Activated T-helper 1 cell treated with anti-CD3 and anti-CD28 coated beads, Interleukin-2, amount 50 U/mL, for 16 hours (primary cell): Measurements from ENCODE around the gene EDEM1.
"Not testable (repeated sequence)": the region's sequence is repeated elsewhere in the genome, so short reads cannot be mapped to it uniquely, and the experiment has no call there.

Source experiments
- DNase-seq, 2 donors: peaks; one replicate each; pipeline ENCODE4 v3.0.0-alpha.2; 2020; ENCODE audit warnings: low read depth in 1 of 2, low spot score in 1 of 2

The EDEM1 gene

DNA sequence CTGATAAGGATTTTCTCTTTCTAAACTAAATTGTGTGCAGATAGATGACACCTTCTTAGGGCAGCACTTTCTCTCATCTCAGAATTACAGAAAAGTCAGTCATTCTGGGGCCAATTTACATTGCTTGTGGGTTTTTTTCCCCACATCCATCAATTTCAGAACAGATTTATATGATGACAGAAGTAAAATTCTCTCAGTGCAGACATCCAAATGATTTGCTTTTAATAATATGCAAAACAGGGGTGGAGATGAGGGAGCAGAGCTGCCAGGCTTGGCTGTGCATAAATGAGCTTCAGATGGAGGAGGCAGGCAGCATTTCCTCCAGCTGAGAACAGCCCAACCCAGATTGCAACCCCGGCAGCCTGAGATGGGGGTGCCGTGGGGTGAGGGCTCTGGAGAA lies 44.0 kb downstream of the EDEM1 start:
- no peak for DNase-seq

DNA sequence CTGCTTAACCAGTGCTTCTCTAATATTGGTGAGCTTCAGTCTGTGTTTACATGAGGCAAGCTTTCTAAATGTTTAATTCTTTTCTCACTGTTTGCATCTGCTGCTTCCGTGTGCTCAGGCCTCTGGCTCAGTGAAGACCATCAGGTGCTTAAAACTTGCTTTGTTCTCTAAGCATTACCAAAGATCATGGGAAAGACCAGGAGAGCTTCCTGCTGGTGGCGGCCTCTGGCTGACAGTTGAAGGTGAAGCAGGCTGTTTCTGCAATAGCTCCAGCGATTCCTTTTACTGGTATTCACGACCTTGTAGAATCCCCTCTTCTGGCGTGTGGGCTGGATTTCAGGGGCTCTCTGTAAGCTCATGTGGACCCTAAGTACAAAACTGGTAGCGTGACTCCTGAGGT lies 45.1 kb downstream of the EDEM1 start:
- DNase-seq, result no peak

DNA sequence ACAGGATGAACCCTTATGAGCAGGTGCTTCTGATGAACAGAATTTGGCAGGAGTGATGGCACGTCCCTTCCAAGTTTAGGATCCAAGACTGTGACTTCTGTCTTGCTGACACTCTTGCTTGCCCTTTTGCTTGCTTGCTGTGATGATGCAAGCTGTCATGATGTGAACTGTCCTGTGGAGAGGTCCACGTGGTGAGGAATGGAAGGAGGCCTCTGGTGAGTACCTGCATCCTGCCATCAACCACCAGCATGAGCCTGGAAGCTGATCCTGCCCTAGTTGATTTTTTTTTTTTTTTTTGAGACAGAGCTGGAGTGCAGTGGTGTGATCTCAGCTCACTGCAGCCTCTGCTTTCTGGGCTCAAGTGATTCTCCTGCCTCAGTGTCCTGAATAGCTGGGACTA lies 45.5 kb downstream of the EDEM1 start:
- no peak for DNase-seq

DNA sequence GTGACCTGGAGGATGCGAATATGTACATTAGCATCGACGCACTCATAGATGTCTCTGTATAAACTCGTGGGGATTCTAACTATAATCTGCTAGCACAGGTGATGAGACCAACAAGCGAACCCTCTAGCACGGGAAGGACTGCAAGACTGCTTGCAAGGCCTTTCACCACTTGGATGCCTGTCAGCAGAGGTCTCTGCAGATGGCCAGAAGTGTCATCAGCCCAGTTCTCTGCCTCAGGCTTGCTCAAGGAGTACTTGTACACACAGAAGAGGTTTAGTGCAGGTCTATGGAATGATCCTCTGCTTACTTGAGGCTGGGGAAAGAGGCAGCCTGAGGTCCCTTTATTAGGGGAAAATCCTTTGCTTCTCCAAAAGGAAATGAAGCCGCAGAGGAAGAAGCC lies 48.1 kb downstream of the EDEM1 start:
- no peak for DNase-seq

DNA sequence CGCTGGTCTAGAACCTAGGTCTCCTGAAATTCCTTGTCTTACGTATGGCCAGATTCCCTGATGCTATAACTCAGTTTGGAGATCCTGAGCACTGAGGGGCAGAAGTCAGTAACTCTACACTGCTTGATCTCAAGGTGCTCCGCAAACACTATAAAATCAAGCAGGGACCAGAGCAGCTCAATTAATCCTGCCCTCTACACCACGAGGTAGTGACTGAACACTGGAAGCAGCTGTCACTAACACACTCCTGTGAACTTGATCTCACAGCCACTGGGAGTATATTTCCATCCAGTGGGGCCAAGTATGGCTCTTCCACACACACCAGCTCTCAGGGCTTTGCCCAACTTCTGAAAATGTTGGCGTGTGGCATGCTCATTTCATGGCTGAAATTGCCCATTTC lies 51.0 kb downstream of the EDEM1 start:
- DNase-seq, result no peak

DNA sequence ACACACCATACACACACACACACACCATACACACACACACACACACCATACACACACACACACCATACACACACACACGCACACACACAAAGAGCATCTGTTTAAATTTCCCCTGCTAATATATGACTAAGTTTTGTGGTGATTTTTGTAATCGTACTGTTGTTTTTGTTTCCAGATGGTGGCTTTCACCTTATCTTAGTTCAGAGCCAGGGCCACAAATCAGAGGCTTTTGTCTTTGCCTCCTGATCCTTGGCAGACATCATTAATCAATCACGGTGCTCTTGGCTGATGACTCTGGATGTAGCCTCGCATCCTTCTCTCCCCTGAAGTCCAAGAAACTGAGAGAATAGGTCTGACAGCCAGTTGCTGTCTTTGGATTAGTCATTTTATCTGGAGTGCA lies 52.1 kb downstream of the EDEM1 start:
- DNase-seq, result no peak

DNA sequence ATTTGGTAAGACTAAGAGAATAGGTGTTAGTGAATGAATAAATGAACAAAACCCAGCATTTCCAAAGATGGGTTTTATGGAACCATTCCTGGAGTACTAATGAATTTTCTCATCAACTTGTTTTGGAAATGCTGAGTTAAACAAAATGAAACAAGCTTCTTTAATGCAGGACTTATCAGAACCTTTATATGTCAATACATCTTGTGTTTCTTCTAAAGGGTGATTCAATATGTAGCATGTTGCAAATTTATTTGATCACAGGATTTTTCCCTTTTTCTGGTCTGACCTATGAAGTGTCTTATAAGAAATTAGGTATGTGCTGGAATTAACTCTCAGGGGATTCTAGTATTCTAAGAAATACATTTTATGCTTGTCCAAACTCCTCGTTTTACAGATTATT lies 53.2 kb downstream of the EDEM1 start:
- no peak for DNase-seq

DNA sequence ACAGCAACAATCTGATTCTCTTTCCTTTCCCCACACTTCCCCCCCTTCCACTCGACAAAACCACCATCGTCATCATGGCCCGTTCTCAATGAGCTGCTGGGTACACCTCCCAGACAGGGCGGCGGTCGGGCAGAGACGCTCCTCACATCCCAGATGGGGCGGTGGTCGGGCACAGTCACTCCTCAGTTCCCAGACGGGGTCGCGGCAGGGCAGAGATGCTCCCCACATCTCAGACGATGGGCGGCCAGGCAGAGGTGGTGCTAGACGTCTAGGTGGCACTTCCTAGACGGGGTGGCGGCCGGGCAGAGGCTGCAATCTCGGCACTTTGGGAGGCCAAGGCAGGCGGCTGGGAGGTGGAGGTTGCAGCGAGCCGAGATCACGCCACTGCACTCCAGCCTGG lies 55.3 kb downstream of the EDEM1 start:
- DNase-seq, result not testable (repeated sequence)

DNA sequence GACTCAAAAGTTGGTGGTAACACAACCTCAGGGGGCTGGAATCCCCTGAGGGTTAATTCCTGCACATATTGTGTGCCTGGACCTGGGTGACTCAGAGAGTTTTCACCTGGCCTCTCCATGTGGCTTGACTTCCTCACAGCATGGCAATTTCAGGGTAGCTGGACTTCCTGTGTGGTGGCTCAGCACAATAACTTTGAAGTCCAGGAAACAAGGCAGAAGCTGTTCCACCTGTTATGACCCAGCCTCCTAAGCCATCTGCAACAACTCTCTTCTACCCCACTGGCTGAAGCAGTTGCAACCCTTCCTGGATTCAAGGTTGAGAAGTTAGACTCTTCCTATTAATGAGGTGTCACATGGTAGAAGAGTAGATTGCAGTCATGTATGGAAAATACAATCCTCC lies 58.4 kb downstream of the EDEM1 start:
- no peak for DNase-seq

DNA sequence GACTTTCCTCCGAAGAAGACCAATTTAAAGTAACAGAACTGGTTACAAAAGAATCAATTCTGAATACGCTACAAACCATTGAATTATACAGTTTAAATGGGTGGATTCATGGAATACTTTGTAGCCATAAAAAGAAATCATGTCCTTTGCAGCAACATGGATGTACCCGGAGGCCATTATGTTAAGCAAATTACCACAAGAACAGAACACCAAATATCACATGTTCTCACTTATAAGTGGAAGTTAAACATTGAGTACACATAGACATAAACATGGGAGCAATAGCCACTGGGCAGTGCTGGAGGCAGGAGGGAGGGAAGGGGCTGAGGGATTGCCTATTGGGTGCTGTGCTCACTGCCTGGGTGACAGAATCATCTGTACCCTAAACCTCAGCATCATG lies 61.3 kb downstream of the EDEM1 start:
- DNase-seq, result no peak

DNA sequence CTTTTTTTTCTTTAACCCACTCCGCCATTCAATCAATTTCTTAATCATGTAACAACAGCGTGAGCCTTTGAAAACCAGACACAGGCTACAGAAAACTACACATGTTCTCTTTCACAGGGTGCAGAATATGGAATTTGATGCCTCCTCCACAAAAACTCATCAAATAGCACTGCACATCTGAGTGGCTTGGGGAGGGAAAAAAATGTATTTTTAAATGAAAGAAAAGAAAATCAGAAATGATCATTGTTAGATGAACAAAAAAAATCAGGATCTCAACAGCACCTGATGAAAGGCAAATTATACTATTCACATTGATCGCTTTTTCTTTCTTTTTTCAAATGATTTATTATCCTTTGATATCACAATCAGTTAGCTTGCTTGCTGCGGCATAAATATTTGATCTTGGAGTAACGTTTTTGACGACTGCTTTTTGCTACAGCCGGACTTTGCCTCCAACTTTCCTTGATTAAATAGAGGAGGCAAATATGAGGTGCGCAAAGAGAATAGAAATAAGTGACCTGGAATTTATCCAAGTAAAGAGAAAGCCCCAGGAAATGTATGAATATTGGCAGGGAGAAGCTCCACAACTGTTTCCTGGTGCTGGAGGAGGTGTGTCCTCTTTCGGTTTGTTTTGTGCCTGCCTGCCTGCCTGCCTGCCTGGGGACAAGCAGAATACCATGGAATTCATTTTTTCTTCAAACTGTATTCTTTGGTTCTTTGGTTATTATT lies 63.1 kb downstream of the EDEM1 start:
- no peak for DNase-seq

DNA sequence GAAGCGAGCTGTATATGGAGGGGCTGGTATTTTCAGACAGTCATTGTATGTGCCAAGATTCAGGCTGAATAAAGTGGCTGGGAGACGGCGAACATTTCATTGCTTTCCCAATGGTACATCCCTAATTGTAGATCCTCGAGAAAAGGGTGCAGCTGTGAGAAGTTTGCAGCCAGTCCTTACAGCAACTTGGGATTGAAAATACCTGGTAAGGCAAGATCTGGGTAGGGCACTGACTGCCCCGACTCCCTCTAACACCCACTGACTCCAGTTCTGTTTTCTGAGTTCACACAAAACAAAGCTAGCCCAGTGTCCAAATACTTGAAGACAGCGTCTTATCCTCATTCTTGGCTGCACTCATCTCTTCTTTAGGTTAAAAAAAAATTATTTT lies 63.7 kb downstream of the EDEM1 start:
- no peak for DNase-seq

DNA sequence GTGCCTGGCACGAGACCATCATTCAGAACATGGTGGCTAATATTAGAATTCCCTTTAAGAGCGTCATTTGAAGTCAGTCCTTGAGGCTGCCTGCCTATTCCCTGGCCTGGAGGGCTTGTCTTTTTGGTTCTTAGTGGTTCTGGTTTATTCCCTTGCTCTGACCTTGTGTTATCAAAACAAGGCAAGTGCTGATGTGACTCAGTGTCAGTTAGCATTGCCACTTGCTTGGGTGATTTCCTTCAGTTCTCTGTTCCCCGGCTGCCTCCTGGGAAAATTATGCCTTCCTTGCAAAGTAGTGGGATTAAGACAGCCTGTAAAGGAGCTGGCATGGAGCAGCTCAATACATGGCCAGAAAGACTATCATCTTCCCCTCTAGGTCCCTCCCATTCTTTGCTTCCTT lies 64.6 kb downstream of the EDEM1 start:
- no peak for DNase-seq

DNA sequence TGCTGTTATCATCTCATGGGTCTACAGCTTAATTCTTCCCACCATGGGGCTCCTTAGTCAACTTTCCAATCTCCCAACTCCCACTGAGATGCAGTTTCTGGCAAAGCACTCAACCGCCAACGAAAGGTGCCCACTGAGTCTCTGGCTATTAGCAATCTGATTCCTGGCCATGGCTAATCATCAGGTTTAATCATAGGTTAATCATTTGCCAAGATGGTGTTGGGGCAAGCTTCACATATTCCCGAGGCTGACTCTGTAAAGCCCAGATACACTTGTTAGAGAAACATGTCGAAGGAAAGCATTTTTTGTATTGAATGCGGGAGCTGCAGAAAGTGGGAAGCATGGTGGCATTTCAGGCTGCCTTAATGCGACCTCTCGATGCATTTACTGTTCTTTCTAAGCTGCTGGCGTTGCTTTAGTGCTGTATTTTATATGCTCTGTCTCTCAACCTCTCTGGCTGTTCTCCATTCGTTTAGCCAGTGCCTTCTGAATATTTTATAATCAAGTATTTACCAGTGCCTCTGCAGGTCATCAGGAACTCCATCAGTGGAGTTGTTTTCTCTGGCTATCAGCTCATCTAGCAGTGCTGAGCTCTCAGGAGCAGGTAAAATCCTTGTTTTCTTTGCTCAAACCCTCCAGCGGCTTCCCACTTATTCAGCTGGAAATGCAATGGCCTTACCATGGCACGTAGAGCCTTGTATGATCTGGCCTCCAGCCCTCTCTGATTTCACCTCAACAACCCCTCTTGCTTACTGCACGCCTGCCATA lies 67.0 kb downstream of the EDEM1 start:
- DNase-seq, result no peak

DNA sequence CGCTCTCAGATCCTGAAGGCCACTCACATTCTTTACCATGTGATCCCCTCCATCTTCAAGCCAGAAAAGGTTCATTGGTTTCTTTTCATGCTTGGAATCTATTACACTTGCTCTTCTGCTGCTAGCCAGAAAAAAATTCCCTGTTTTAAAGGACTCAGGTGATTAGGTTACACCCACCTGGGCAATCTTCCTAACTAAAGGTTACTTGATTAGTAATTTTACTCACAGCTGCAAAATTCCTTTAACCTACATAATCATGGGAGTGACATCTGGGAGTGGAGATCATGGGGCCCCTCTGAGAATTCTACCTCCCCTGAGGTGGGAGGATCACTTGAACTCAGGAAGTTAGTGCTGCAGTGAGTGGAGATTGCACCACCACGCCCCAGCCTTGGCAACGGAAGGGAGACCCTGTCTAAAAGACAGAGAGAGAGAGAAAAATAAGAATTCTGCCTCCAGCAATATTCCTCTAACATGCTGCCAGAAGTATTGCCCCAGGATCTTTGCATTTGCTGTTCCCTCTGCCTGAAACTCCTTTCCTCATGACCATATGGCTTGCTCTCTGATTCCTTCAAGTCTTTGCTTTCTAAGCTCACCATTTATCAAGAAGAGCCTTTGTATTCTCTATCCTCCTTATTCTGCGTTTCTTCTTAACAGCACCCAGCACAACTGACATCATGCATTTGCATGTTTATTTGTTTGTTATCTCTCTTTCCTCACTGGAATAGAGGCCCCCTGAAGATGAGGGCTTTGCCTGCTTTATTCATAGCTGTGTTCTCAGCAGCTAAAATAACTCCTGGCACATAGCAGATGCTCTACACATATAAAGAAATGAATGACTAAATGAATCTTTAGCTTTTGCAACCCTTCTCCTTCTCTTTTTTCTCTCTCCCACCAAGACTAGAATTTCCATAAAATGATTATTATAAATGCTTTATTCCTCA lies 68.2 kb downstream of the EDEM1 start:
- no peak for DNase-seq

DNA sequence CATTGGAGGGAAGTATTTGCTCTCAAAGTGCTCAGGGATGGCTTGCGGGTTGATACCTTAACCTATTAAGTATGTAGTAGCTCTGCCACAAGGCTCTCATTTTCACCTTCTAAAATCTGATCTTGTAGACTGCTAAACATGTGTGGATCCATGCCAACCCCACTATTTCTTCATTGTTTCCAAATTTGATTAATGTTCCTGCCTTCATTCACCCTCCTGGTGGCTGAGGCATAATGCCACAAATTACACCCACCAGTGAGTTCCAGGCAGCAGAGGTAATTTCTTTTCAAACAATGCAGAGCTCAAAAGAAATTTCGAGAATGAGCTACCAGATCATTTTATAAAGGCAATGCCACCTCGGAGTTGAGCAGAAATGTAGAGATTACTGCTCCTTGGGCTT lies 71.0 kb downstream of the EDEM1 start:
- no peak for DNase-seq

DNA sequence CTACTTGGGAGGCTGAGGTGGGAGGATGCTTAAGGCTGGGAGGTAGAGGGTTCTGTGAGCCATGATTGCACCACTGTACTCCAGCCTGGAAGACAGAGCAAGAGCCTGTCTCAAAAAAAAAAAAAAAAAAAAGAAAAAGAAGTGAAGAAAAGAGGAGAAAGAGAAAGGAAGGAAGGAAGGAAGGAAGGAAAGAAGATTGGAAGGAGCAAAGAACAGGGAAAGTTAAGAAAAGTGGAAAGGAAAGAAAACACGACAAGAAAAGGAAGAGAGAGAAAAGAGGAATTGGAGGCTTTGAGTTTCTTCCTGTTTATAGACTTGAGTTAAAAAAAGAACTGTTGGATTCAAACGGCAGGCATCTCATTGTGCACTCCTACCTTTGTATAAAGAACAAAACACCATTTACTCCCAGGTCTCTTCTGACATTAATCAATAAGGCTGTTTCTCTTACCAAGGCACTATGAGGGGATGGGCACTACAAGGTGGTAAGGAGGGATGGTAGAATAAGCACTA lies 73.5 kb downstream of the EDEM1 start:
- no peak for DNase-seq

DNA sequence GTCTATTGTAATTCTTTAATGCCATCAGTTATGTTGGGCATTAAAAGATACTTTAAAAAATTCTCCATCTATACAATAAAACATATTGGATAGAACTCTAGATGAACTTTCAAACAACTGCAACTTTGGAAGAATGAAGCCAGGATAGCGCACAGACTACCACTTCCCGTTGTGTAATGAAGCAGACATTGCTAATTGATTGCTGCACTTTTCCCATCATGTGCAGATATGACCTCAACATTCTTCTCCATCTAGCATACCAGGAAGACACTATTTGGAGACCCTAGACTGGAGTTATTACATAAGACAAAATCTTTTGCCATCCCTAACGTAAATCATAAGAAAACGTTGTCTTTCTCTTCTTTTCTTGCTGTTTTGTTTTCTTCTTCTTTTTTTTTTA lies 75.0 kb downstream of the EDEM1 start:
- DNase-seq, result no peak

DNA sequence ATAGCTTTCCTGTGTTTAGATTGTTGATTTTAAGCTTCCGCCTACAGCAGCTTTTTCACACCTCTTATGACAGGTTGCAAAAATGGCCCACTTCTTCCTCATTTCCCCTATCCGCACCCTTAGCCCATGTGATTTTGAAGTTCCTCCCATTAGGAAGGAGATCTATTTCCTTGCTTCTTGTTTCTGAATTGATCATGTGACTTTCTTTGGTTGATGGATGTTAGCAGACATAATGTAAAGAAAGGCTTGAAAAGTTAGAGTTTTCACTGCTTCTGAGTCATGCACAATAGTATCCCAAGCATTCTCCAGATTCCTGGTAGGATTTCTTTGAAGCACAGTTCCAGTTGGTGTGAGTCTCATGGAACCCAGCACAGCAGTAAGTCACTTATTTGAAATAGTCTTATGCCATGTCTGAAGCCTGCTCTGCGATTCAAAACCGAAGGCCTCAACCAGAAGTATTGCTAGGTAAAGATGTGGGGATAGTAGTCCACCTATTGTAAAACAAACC lies 76.6 kb downstream of the EDEM1 start:
- DNase-seq, result no peak

DNA sequence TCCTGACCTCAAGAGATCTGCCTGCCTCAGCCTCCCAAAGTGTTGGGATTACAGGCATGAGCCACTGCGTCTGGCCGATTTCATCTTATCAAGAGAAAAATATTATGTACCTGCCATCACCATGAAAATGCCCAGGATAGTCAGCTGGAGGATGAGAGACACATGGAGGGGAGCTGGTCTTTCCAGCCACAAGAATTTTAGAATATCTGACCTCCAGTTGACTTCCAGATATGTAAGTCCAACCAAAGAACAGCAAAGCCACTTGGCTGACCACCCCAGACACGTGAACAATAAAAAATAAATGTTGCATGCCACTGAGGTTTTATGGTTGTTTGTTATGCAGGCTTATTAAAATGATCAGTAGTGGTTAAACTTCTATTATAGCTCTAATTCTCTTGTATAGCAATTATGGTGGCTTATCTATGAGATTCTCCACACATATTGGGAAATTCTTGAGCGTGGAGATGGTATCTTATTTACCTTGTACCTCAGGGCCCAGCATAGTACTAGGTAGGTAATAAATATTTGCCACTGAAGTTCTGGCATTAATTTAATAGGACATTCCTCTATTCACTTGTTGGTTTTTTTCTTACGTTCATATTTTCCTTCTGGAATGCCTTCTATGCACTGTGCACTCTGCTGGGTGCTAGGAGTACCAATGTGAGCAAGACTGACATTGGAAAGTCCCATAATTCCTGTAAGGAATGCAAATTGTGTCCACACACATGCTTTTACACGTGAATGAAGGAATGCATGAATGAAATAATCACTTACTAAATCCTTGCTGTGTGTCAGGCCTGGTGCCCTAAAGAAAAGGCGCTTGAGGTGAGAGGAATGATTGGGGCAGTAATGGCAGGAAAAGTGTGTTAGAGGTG lies 77.6 kb downstream of the EDEM1 start:
- DNase-seq, result no peak
